ENCODE measurements around the gene NCAN.
A peak's percentile ranks its signal among the peaks of the same experiment; 100 is the strongest.

NCAN gene

DNA sequence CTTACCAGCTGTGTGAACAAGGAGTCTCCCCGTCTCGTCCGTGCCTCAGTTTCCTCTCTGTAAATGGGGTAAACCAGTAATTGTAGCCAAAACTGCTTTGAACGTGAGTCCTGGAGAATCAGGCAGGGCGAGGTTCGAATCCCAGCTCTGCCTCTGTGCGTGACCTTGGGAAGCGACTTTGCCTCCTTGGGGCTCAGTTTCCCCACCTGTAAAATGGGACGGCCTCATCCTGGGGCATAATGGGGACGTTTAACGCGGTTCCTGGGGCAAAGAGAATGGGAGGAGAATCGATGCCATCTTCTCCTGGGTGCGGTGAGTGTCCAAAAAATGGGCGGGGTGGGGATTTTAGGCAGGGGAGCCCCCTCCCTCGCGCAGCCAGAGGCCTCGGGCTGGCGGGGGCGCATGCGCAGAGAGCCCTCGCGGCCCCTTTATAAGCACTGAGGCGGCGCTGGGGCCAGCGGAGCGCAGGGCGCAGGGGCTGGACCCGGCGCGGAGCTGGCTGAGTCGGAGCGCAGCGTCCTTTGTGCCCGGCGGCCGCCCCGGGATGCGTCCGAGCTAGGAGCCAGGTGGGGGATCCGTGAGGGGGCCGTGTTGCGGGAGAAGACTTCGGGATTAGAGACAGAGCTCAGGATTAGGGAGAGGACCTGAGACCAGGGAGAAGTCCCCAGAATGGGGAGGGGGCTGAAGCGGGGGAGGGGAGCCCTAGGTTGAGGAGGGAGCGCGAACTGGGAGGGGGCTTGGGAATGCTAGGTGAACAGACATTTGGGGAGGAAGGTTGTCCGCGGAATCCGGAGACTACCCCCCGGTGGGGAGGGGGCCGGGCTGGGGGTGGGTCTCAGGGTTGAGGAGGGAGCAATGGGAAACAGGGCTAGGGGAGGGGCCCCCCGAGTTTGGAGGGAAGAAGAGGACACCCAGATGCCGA is at the start of gene NCAN:
NCAN (plus strand) TSS at position 460 of the 922 bp plus-strand sequence. CDS start 4,996 bp downstream, outside the sequence.
- TF ChIP-seq CTCF (IDR thresholded peaks at IDR 0.05; ENCODE audit: insufficient read depth, low read length, poor library complexity, severe bottlenecking): no peak

GRCh38 chr19:19162495-19162894 is 49.3 kb upstream of the NCAN start:
- H3K36me3 ChIP-seq (ENCODE audit: control insufficient read depth, insufficient read depth, low read length): no peaks in the 10 kb centered on the region
- no peak for DNase-seq (ENCODE audit: extremely low read depth, insufficient read length)
- no peaks in the 10 kb centered on the region for H3K27me3 ChIP-seq (replicated peaks; ENCODE audit: control insufficient read depth, insufficient read depth, low read length)
- H3K4me3 ChIP-seq (replicated peaks; ENCODE audit: low read depth, low read length): no peak overlapping the region
- no peak for TF ChIP-seq CTCF (IDR thresholded peaks at IDR 0.05; ENCODE audit: insufficient read depth, low read length, poor library complexity, severe bottlenecking)

More for the DNA sequence above, at the start of gene NCAN:
- Histone ChIP-seq H3K27me3 (replicated peaks; ENCODE audit: control insufficient read depth, insufficient read depth, low read length) (no peaks in the 10 kb centered on the region; the same call in 1 of the 2 replicates), H3K36me3 (ENCODE audit: control insufficient read depth, insufficient read depth, low read length) (no peaks in the 10 kb centered on the region), H3K4me3 (replicated peaks; ENCODE audit: low read depth, low read length) (no peak within 1 kb of the TSS; the same call in 1 of the 2 replicates)
- no peak for DNase-seq (ENCODE audit: extremely low read depth, insufficient read length)

GRCh38 chr19:19165396-19165795 is 46.4 kb upstream of the NCAN start:
- DNase-seq (ENCODE audit: extremely low read depth, insufficient read length): no peak

GRCh38 chr19:19167612-19168011 is 44.1 kb upstream of the NCAN start:
- no peak for DNase-seq (ENCODE audit: extremely low read depth, insufficient read length)
- peak overlapping the region; percentile 20 for H3K4me3 ChIP-seq (replicated peaks; ENCODE audit: low read depth, low read length)
- H3K27me3 ChIP-seq (replicated peaks; ENCODE audit: control insufficient read depth, insufficient read depth, low read length): no peaks in the 10 kb centered on the region
- no peaks in the 10 kb centered on the region for H3K36me3 ChIP-seq (ENCODE audit: control insufficient read depth, insufficient read depth, low read length)
- no peak for TF ChIP-seq CTCF (IDR thresholded peaks at IDR 0.05; ENCODE audit: insufficient read depth, low read length, poor library complexity, severe bottlenecking)

More at GRCh38 chr19:19165396-19165795, 46.4 kb upstream of the NCAN start:
- TF ChIP-seq CTCF (IDR thresholded peaks at IDR 0.05; ENCODE audit: insufficient read depth, low read length, poor library complexity, severe bottlenecking): no peak
- Histone ChIP-seq H3K27me3 (replicated peaks; ENCODE audit: control insufficient read depth, insufficient read depth, low read length) (no peaks in the 10 kb centered on the region), H3K4me3 (replicated peaks; ENCODE audit: low read depth, low read length) (no peak overlapping the region), H3K36me3 (ENCODE audit: control insufficient read depth, insufficient read depth, low read length) (no peaks in the 10 kb centered on the region)

DNA sequence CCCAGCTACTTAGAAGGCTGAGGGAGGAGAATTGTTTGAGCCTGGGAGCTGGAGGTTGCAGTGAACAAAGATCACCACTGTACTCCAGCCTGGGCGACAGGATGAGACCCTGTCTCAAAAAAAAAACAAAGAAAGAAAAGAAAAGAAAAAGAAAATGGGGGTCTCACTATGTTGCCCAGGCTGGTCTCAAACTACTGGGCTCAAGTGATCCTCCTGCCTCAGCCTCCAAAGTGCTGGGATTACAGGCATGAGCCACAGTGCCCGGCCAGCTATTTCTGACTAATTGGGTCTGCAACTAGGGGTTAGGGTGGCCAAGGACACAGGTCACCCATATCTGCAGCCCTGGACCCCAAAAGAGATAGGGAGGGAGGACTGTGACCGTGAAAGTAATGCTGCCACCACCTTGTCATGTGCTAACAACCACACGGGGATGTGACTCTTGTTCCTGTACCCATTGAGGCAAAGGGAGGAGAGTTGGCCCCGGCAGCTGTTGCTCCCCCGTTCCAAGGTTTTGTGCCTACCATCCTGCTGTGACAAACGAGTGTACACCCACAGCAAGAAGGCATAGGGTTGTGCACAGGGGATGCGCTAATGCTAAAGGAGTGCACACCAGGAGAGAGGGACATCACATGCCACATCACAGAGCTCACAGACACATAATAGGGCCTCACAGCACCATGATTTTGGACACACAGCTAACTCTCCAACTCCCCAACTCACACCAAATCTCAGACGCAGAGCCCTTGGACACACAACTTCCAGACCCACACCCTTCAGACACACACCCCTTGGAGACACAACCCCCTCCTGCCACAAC is 42.3 kb upstream of the NCAN start:
- no peak for DNase-seq (ENCODE audit: extremely low read depth, insufficient read length)
- TF ChIP-seq CTCF (IDR thresholded peaks at IDR 0.05; ENCODE audit: insufficient read depth, low read length, poor library complexity, severe bottlenecking): no peak
- H3K36me3 ChIP-seq (ENCODE audit: control insufficient read depth, insufficient read depth, low read length): no peaks in the 10 kb centered on the region
- H3K4me3 ChIP-seq (replicated peaks; ENCODE audit: low read depth, low read length): peak overlapping the region; percentile 53
- H3K27me3 ChIP-seq (replicated peaks; ENCODE audit: control insufficient read depth, insufficient read depth, low read length): no peaks in the 10 kb centered on the region

Measured in GM06990 (cell line).